Kidney capillary endothelial cell (primary cell): ENCODE results near the gene TMA7.
"Not testable (repeated sequence)": the region's sequence is repeated elsewhere in the genome, so short reads cannot be mapped to it uniquely, and the experiment has no call there.

Source experiments
- DNase-seq: peaks from one replicate; pipeline ENCODE4 v3.0.0-alpha.2; 2018; ENCODE audit warnings: low spot score

TMA7 gene

GRCh38 chr3:48436477-48436787 is 3.6 kb upstream of the TMA7 start:
- DNase-seq: no peak

- no peak for DNase-seq
Measured at GRCh38 chr3:48436855-48437254, 3.2 kb upstream of the TMA7 start.

DNA sequence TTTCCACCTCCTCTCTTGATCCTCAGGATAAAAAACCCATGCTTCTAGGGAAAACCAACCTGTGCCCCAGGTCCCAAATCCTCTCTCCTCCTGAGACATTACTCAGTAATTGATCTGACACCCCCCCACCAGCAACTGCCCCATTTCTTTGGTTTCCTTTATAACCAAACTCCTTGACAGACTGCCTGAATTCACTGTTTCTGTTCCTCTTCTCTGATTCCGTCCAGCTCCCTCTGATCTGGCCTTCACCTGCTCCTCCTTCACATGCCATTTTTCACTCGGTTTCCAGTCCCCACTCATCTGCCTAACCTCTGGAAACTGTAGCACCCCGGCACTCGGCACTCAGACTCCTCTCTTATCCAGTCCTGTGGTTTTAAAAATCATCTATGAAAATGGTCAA is 2.2 kb upstream of the TMA7 start:
- DNase-seq: no peak

- peak; percentile 32 for DNase-seq
Measured at GRCh38 chr3:48440590-48440958, 517 bp downstream of the TMA7 start.

- no peak for DNase-seq
Measured at GRCh38 chr3:48441940-48442339, 1.9 kb downstream of the TMA7 start.

DNA sequence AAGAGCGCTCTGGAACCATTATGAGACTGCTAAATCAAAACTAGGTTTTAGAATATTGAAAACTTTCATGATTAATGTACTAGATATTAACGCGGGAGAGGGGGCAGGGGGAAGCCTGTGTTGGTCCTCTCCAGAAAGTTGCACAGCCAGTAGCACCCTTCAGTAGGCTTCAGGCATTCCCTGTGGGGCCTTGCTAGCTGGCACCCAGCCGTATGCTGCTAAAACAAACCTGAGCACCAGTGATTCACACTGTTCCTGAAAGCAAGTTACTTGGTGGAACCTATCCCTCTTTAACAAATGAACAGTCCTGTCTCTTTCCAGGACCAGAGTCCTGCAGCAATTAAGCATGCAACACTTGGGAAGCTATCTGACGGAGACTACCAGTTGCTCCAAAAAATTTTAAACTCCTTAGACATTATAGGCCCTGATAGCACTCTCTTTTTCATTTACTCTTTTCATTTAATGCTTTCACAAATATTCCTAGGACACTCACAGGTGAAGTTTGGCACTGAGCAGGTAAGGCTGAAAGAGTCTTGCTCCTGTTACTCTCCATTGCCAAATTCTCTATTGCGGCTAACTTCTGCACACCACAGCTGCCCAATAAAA is 5.3 kb downstream of the TMA7 start:
- DNase-seq: no peak

DNA sequence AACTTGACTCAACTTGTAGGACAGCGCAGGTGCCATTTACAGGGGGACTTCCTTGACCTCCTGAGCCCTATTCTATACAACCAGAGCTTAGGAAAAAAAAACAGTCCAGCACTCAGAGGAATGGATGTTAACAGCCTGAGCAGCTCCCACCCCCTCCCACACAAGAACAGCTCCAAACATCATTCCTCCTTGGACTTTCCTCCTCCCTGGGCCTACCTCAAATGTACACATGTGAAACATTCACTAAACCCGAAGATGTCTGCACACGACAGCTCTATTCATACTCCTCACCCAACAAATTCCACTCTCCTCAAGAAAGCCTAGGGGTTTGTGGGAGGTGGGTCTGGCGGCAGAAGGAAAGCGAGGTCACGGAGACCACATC is 6.0 kb downstream of the TMA7 start:
- DNase-seq: no peak

DNA sequence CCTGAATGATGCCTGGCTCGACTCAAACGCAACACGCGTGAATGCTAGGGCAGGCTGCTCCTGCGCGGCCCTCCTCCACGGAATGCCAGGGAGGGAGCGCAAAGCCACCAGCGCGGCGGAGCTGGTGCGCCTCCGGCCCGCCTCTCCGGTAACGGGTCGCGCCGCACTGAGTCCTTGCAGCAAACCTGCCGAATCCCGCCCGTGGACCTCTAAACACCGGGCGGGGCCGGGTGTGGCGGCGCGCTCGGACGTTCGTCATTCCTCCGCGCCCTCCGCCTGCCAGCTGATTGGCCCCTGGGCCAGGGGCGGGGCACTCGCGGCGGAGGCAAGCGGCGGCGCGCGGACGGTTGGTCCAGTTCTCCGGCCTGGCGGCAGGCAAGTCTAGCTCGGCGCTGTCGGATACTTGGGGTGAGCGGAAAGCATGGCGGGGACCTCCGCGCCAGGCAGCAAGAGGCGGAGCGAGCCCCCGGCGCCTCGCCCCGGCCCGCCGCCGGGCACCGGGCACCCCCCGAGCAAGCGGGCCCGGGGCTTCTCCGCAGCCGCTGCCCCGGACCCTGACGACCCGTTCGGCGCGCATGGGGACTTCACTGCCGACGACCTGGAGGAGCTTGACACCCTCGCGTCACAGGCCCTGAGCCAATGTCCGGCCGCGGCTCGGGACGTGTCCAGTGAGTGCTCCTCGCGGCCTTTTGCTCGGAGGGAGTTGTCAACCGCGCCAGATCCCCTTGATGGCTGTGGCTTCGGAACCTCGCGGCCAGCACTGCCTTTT is 6.6 kb downstream of the TMA7 start, which contains the start of gene ATRIP:
Gene ATRIP (plus strand): TSS at position 313 of the 769 bp plus-strand sequence. CDS start 109 bp downstream, at position 422.
- DNase-seq: peak; percentile 85

GRCh38 chr3:48451270-48451669 is 11.2 kb downstream of the TMA7 start:
- no peak for DNase-seq

DNA sequence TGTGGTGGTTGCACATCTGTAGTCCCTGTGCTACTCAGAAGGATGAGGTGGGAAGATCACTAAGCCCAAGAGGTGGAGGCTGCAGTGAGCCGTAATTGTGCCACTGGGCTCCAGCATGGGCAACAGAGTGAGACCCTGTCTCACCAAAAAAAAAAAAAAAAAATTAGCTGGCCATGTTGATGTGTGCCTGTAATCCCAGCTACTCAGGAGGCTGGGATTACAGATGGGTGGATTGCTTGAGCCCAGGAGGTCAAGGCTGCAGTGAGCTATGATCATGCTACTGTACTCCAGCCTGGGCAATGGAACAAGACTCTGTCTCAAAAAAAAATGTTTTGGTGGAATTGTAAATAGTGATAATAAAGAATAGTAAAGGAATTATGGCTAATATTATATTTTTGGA is 16.4 kb downstream of the TMA7 start:
- no peak for DNase-seq

DNA sequence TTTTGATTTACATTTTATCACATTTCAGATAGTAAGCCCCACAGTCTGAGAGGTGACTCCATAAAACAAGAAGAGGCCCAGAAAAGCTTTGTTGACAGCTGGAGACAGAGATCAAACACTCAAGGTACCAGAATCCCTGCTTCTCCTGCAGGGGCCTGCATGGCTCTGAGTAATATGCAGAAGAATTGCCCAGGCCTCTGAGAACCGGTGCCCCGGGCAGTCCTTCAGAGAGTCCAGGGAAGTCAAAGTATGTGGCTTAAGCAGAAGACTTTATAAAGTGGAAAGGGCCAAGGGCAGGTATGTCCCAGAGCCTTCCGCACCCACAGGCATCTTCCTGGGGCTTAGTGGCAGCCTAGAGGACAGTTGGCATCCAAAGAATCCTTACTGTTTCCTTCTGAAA is 19.3 kb downstream of the TMA7 start:
- DNase-seq: no peak

- DNase-seq: no peak
Measured at GRCh38 chr3:48459773-48460516, 19.9 kb downstream of the TMA7 start.

- DNase-seq: no peak
Measured at GRCh38 chr3:48460517-48460902, 20.5 kb downstream of the TMA7 start.

- not testable (repeated sequence) for DNase-seq
Measured at GRCh38 chr3:48461767-48462166, 21.7 kb downstream of the TMA7 start.

GRCh38 chr3:48463703-48464102 is 23.6 kb downstream of the TMA7 start:
- DNase-seq: no peak

DNA sequence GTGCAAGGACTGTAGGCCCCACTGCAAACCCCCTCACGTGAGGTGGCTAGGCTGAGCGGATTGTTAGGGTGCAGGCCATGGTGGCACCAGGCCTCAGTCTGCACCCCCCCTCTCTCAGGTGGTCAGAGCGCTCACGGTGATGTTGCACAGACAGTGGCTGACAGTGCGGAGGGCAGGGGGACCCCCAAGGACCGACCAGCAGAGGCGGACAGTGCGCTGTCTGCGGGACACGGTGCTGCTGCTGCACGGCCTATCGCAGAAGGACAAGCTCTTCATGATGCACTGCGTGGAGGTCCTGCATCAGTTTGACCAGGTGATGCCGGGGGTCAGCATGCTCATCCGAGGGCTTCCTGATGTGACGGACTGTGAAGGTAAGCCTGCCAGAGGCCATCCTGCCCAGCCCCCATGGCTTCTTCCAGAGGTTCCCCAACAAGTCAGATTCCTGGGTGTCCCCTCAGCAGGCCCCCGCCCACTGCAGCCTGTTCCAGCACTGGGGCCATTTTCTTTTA is 24.7 kb downstream of the TMA7 start:
- no peak for DNase-seq

DNA sequence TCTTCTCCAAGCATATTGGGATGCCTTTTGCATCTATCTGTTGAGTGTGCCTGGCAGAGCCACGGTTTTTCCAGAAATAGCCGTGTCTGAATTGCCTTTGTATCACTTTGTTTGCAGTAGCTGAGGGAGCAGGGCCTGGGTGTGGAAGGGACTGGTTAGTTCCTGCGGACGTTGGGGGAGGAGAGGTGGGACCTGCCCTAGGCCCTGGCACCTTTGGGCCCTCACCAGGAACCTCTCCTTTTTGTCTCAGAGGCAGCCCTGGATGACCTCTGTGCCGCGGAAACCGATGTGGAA is 25.1 kb downstream of the TMA7 start:
- no peak for DNase-seq

DNA sequence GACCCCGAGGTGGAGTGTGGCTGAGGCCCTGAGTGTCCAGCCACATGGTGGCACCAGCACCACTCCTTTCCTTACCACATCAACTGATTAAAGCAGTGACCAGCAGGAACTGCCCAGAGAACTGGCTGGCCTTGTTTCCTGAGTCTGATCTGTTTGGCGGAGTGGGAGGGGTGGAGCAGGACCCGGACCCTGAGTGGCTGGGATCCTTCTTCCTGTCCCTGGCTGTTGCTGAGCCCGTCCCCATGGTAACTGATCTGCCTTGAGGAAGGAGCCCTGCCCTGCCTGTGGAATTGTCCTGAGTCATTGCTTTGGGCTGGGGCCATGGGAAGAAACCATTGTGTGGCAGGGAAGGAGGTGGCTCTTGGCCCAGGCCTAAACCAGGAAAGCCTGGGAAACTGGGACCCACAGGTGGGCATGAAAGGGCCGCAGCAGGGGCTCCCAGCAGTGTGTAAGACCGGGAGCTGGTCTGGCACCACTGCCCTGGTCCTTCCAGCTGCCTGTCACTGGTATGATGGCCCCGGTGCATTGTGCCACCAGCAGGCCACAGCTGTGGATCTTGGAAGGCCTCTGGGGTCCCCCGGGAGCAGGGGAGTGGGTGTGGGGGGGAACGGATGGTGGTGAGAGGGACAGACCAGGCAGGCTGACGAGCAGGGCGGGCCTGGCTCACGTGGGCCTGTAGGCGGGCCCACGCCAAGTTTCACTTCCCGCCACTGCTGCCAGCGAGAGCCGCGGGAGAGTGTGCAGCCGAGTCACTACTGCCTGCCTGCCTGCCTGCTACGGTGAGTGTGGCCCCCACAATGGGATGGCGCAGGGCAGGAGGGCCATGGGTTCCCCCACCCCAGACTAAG is 25.7 kb downstream of the TMA7 start:
- DNase-seq: peak; percentile 100

DNA sequence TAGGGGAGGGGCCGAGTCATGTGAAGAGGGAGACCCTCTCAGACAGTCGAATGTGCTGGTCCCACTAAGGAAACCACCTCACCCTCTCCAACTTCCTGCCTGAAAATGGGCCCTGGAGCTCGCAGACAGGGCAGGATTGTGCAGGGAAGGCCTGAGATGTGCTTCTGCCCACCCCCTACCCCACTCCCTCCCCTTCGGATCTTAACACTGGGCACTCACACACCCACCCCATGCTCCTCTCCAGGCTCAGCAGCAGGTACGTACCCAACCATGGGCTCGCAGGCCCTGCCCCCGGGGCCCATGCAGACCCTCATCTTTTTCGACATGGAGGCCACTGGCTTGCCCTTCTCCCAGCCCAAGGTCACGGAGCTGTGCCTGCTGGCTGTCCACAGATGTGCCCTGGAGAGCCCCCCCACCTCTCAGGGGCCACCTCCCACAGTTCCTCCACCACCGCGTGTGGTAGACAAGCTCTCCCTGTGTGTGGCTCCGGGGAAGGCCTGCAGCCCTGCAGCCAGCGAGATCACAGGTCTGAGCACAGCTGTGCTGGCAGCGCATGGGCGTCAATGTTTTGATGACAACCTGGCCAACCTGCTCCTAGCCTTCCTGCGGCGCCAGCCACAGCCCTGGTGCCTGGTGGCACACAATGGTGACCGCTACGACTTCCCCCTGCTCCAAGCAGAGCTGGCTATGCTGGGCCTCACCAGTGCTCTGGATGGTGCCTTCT is 26.5 kb downstream of the TMA7 start:
- peak; percentile 48 for DNase-seq

DNA sequence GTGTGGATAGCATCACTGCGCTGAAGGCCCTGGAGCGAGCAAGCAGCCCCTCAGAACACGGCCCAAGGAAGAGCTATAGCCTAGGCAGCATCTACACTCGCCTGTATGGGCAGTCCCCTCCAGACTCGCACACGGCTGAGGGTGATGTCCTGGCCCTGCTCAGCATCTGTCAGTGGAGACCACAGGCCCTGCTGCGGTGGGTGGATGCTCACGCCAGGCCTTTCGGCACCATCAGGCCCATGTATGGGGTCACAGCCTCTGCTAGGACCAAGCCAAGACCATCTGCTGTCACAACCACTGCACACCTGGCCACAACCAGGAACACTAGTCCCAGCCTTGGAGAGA is 27.0 kb downstream of the TMA7 start:
- DNase-seq: no peak

GRCh38 chr3:48467473-48468267 is 27.6 kb downstream of the TMA7 start:
- DNase-seq: no peak
